Glutamatergic neuron (in vitro differentiated cells): ENCODE measurements around the gene FGF14. TPM values are rescaled to one million over a fixed set of nuclear protein-coding genes. Genes with fewer than 3 reads are reported as not detected.

Experiments
- DNase-seq: peaks from one replicate; pipeline ENCODE4 v3.0.0; 2022
- H3K27ac Mint-ChIP-seq: one replicate; pipeline ENCODE4 v1.8.0; 2020; ENCODE audit warnings: mild to moderate bottlenecking, mixed read lengths, inconsistent platforms; ENCODE audit not compliant: unreplicated experiment
- H3K27me3 Mint-ChIP-seq: one replicate; pipeline ENCODE4 v1.8.0; 2020; ENCODE audit warnings: mild to moderate bottlenecking, moderate library complexity, mixed read lengths, inconsistent platforms; ENCODE audit not compliant: unreplicated experiment
- H3K36me3 Mint-ChIP-seq: one replicate; pipeline ENCODE4 v1.8.0; 2020; ENCODE audit warnings: mild to moderate bottlenecking, mixed read lengths, inconsistent platforms; ENCODE audit not compliant: unreplicated experiment
- H3K4me1 Mint-ChIP-seq: one replicate; pipeline ENCODE4 v1.8.0; 2020; ENCODE audit warnings: mild to moderate bottlenecking, low read depth, mixed read lengths, inconsistent platforms; ENCODE audit not compliant: unreplicated experiment
- H3K4me3 Mint-ChIP-seq: one replicate; pipeline ENCODE4 v1.8.0; 2020; ENCODE audit warnings: mild to moderate bottlenecking, mixed read lengths, inconsistent platforms; ENCODE audit not compliant: unreplicated experiment
- H3K9me3 Mint-ChIP-seq: one replicate; pipeline ENCODE4 v1.8.0; 2020; ENCODE audit warnings: mild to moderate bottlenecking, moderate library complexity, mixed read lengths, inconsistent platforms; ENCODE audit not compliant: unreplicated experiment
- total RNA-seq: library from RNA; stranded (reverse); fragmentation: NEBNext Ultra II Directional; extraction: Animal tissue kit (Norgen Biotek cat#: 25700); gene quantifications from one replicate; pipeline ENCODE4 v1.2.1, GENCODE V29; 2021; ENCODE audit not compliant: unreplicated experiment
- TF ChIP-seq, protein P1 (sequence below): fragments of 200-600 bp; sonication (generic); IDR thresholded peaks from one replicate; pipeline ENCODE4 v1.5.0; 2021; ENCODE audit not compliant: partially characterized antibody, unreplicated experiment

The FGF14 gene
- total RNA-seq, 1 donor from 2014 or later, result 17.8 TPM

DNA sequence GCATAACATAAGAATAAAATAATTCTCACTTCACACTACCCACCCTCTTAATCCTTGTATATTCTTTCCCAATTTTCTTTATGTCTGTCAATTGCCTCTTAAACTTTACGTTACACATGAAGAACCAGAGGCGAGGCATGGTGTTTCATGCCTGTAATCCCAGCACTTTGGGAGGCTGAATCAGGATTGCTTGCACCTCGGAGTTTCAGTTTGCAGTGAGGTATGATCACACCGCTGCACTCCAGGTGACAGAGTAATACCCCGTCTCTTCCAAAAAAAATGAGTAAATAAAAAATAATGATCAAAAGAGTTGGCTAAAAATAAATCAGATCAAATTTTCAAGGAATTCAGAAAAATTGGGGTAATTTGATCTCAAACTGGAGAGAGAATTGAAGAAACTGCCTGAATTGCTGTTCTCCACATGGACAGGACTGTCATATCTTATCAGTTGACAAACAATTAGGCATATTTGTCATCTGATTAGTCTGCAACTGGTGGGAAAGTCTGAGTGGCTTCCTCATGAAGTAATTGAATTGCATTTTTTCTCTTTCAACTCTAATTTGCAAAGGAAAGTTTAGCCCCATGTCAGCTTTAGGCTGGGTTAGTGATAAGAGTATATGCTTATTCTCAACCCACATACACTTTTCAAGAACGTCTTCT lies 646.5 kb downstream of the FGF14 start:
- peaks cover 15% of the 10 kb centered on the region for H3K4me1 Mint-ChIP-seq
- H3K27me3 Mint-ChIP-seq, result peaks cover 4% of the 10 kb centered on the region
- no peaks in the 10 kb centered on the region for H3K36me3 Mint-ChIP-seq
- no peak for DNase-seq
- TF ChIP-seq, protein P1, sequence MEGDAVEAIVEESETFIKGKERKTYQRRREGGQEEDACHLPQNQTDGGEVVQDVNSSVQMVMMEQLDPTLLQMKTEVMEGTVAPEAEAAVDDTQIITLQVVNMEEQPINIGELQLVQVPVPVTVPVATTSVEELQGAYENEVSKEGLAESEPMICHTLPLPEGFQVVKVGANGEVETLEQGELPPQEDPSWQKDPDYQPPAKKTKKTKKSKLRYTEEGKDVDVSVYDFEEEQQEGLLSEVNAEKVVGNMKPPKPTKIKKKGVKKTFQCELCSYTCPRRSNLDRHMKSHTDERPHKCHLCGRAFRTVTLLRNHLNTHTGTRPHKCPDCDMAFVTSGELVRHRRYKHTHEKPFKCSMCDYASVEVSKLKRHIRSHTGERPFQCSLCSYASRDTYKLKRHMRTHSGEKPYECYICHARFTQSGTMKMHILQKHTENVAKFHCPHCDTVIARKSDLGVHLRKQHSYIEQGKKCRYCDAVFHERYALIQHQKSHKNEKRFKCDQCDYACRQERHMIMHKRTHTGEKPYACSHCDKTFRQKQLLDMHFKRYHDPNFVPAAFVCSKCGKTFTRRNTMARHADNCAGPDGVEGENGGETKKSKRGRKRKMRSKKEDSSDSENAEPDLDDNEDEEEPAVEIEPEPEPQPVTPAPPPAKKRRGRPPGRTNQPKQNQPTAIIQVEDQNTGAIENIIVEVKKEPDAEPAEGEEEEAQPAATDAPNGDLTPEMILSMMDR, result no peak
- no peaks in the 10 kb centered on the region for H3K9me3 Mint-ChIP-seq
- H3K4me3 Mint-ChIP-seq, result no peak overlapping the region
- no peak overlapping the region for H3K27ac Mint-ChIP-seq

DNA sequence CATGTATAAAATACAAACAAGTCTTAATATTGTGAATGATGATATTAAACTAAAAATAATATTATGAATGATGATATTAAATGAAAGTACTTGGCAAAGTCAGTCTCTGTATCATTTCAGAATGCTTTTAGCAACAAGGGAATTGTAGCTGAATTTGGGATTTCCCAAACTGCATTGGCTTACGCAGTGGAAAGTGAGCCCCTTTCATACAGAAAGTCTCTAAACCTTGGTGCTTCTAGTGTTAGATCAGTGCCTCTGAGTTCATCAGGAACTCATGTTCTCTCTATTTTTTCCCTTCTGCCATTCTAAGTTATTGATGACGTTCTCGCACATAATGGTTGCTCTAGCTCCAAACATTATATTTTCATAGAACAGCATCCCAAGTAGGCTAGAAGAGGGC lies 649.4 kb downstream of the FGF14 start:
- Mint-ChIP-seq H3K27me3 (peaks cover 4% of the 10 kb centered on the region), H3K27ac (no peak overlapping the region), H3K36me3 (no peaks in the 10 kb centered on the region), H3K4me1 (peaks cover 17% of the 10 kb centered on the region), H3K4me3 (no peak overlapping the region), H3K9me3 (no peaks in the 10 kb centered on the region)
- no peak for DNase-seq
- TF ChIP-seq, protein P1, result no peak

GRCh38 chr13:101751488-101751887 lies 650.4 kb downstream of the FGF14 start:
- no peak for DNase-seq
- TF ChIP-seq, protein P1, result no peak
- Mint-ChIP-seq H3K4me1 (peaks cover 17% of the 10 kb centered on the region), H3K27ac (peak overlapping the region; percentile 63), H3K4me3 (peak overlapping the region; percentile 52), H3K36me3 (no peaks in the 10 kb centered on the region), H3K27me3 (peaks cover 4% of the 10 kb centered on the region), H3K9me3 (no peaks in the 10 kb centered on the region)

- H3K4me3 Mint-ChIP-seq, result no peak overlapping the region
- no peaks in the 10 kb centered on the region for H3K36me3 Mint-ChIP-seq
- TF ChIP-seq, protein P1, result no peak
- H3K27me3 Mint-ChIP-seq, result peaks cover 4% of the 10 kb centered on the region
- no peak for DNase-seq
- peaks cover 17% of the 10 kb centered on the region for H3K4me1 Mint-ChIP-seq
- H3K9me3 Mint-ChIP-seq, result no peaks in the 10 kb centered on the region
- no peak overlapping the region for H3K27ac Mint-ChIP-seq
Measured at GRCh38 chr13:101749584-101749983, 652.3 kb downstream of the FGF14 start.

GRCh38 chr13:101747039-101747438 lies 654.8 kb downstream of the FGF14 start:
- Mint-ChIP-seq H3K36me3 (no peaks in the 10 kb centered on the region), H3K27me3 (peaks cover 4% of the 10 kb centered on the region), H3K27ac (no peak overlapping the region), H3K4me1 (peaks cover 20% of the 10 kb centered on the region), H3K9me3 (no peaks in the 10 kb centered on the region), H3K4me3 (no peak overlapping the region)
- TF ChIP-seq, protein P1, result no peak
- no peak for DNase-seq
